ENCODE measurements around the gene PLA2G2D. TPM values are rescaled to one million over a fixed set of nuclear protein-coding genes. Genes with fewer than 3 reads are reported as not detected.

The PLA2G2D gene
- total and polyA plus RNA-seq, 2 donors (not counting 1 experiment from before 2014, with no cell fraction given) = not detected

DNA sequence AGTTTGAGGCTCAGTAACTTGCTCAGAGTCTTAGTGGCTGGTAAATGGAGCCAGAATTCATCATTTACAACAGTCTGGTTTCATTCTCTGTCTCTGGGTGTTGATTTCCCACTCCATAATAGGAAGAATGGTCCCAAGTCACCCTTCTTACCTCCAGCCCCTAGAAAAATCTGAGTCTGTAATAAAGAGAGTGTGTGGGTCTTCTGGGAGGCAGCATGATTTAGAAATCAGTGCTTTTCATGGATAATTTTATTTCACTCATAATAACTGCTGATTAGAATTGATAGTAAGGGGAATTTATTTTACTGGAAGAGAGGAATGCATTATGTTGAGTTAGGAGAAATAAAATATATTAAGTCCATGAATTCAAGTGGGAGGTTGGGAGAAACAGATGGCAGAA lies 2.1 kb downstream of the PLA2G2D start:
- no peak for DNase-seq (ENCODE audit: low read depth in 2 of 2)
- no peak overlapping the region for H3K4me3 ChIP-seq (replicated peaks in 1 of 4; ENCODE audit: control extremely low read depth in 1 of 4, insufficient read depth in 1 of 4, low read depth in 3 of 4, low read length in 4 of 4)
- peaks cover 20% of the 10 kb centered on the region for H3K27me3 ChIP-seq (ENCODE audit: control insufficient read depth, insufficient read depth, low read length)
- H3K4me1 ChIP-seq (ENCODE audit: control insufficient read depth, extremely low read depth, insufficient read depth, low read length) = no peaks in the 10 kb centered on the region
- H3K27ac ChIP-seq (ENCODE audit: insufficient read depth, low read length) = no peak overlapping the region
- no peaks in the 10 kb centered on the region for H3K79me2 ChIP-seq (ENCODE audit: control insufficient read depth, insufficient read depth, low read length)
- H3K36me3 ChIP-seq (ENCODE audit: control insufficient read depth, insufficient read depth, low read length) = no peaks in the 10 kb centered on the region
- no peaks in the 10 kb centered on the region for H4K20me1 ChIP-seq (ENCODE audit: control insufficient read depth, extremely low read depth, insufficient read depth, low read length)
- no peak overlapping the region for H3K4me2 ChIP-seq (ENCODE audit: extremely low read depth, insufficient read depth, low read length)
- H3K9me3 ChIP-seq (ENCODE audit: control insufficient read depth, insufficient read depth, low read depth, low read length) = no peaks in the 10 kb centered on the region
- H2AFZ ChIP-seq (ENCODE audit: low read length) = no peak overlapping the region
- TF ChIP-seq, protein P1, sequence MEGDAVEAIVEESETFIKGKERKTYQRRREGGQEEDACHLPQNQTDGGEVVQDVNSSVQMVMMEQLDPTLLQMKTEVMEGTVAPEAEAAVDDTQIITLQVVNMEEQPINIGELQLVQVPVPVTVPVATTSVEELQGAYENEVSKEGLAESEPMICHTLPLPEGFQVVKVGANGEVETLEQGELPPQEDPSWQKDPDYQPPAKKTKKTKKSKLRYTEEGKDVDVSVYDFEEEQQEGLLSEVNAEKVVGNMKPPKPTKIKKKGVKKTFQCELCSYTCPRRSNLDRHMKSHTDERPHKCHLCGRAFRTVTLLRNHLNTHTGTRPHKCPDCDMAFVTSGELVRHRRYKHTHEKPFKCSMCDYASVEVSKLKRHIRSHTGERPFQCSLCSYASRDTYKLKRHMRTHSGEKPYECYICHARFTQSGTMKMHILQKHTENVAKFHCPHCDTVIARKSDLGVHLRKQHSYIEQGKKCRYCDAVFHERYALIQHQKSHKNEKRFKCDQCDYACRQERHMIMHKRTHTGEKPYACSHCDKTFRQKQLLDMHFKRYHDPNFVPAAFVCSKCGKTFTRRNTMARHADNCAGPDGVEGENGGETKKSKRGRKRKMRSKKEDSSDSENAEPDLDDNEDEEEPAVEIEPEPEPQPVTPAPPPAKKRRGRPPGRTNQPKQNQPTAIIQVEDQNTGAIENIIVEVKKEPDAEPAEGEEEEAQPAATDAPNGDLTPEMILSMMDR (conservative IDR thresholded peaks at IDR 0.05 in 1 of 2, IDR thresholded peaks at IDR 0.05 in 1 of 2; ENCODE audit: low read depth in 1 of 2, low read length in 2 of 2) = no peak
- TF ChIP-seq EZH2 (IDR thresholded peaks at IDR 0.05; ENCODE audit: low read length, missing control alignments) = no peak
- no peak overlapping the region for H3K9ac ChIP-seq (ENCODE audit: insufficient read depth, low read length)

DNA sequence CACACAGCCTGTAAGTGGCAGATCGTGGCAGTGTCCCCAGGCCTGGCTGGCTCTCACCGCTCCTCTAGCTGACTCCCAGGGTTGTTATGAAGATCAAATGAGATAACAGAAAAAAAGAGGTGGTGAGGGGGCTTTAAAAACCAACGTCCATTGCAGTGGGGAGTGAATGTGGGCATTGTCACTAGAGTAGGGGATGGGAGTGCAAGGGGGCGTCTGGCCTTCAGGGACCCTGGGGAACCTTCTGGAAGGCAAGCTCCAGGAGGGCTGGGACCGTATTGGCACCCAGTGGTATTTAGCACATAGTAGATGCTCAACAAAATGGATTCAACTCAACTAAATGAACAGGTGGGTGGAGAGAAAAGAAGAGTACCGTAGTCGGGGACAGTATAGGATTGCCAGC lies 3.4 kb downstream of the PLA2G2D start:
- Histone ChIP-seq H3K4me3 (replicated peaks in 1 of 4; ENCODE audit: control extremely low read depth in 1 of 4, insufficient read depth in 1 of 4, low read depth in 3 of 4, low read length in 4 of 4) (no peak overlapping the region), H3K9ac (ENCODE audit: insufficient read depth, low read length) (no peak overlapping the region), H3K4me1 (ENCODE audit: control insufficient read depth, extremely low read depth, insufficient read depth, low read length) (no peaks in the 10 kb centered on the region), H3K4me2 (ENCODE audit: extremely low read depth, insufficient read depth, low read length) (no peak overlapping the region), H2AFZ (ENCODE audit: low read length) (no peak overlapping the region), H3K27ac (ENCODE audit: insufficient read depth, low read length) (no peak overlapping the region), H3K9me3 (ENCODE audit: control insufficient read depth, insufficient read depth, low read depth, low read length) (no peaks in the 10 kb centered on the region), H3K27me3 (ENCODE audit: control insufficient read depth, insufficient read depth, low read length) (peaks cover 11% of the 10 kb centered on the region), H4K20me1 (ENCODE audit: control insufficient read depth, extremely low read depth, insufficient read depth, low read length) (no peaks in the 10 kb centered on the region), H3K36me3 (ENCODE audit: control insufficient read depth, insufficient read depth, low read length) (no peaks in the 10 kb centered on the region), H3K79me2 (ENCODE audit: control insufficient read depth, insufficient read depth, low read length) (no peaks in the 10 kb centered on the region)
- TF ChIP-seq, protein P1 (conservative IDR thresholded peaks at IDR 0.05 in 1 of 2, IDR thresholded peaks at IDR 0.05 in 1 of 2; ENCODE audit: low read depth in 1 of 2, low read length in 2 of 2) = no peak
- TF ChIP-seq EZH2 (IDR thresholded peaks at IDR 0.05; ENCODE audit: low read length, missing control alignments) = no peak
- DNase-seq (ENCODE audit: low read depth in 2 of 2) = no peak

DNA sequence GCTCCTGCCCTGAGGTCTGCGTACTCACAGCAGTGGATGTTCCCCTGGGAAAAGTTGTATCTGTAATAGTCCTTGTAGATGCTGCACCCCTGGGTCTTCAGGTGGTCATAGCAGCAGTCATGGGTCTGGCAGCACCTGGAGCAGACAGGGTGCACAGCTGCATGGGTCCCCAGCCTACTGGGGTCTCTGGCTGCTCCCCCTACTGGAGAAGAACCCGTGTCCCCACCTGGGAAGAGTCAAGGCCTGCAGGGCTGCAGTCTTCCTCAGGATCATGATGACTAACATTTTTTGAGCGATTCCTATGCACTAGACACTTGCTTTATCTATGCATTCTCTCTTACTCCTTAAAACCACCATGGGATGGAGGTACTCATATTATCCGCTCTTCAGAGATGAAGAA lies 3.9 kb downstream of the PLA2G2D start:
- no peak overlapping the region for H3K4me3 ChIP-seq (replicated peaks in 1 of 4; ENCODE audit: control extremely low read depth in 1 of 4, insufficient read depth in 1 of 4, low read depth in 3 of 4, low read length in 4 of 4)
- no peak overlapping the region for H2AFZ ChIP-seq (ENCODE audit: low read length)
- DNase-seq (ENCODE audit: low read depth in 2 of 2) = no peak
- no peaks in the 10 kb centered on the region for H3K36me3 ChIP-seq (ENCODE audit: control insufficient read depth, insufficient read depth, low read length)
- no peaks in the 10 kb centered on the region for H3K9me3 ChIP-seq (ENCODE audit: control insufficient read depth, insufficient read depth, low read depth, low read length)
- TF ChIP-seq, protein P1 (conservative IDR thresholded peaks at IDR 0.05 in 1 of 2, IDR thresholded peaks at IDR 0.05 in 1 of 2; ENCODE audit: low read depth in 1 of 2, low read length in 2 of 2) = no peak
- no peak for TF ChIP-seq EZH2 (IDR thresholded peaks at IDR 0.05; ENCODE audit: low read length, missing control alignments)
- no peaks in the 10 kb centered on the region for H4K20me1 ChIP-seq (ENCODE audit: control insufficient read depth, extremely low read depth, insufficient read depth, low read length)
- H3K4me2 ChIP-seq (ENCODE audit: extremely low read depth, insufficient read depth, low read length) = no peak overlapping the region
- no peaks in the 10 kb centered on the region for H3K4me1 ChIP-seq (ENCODE audit: control insufficient read depth, extremely low read depth, insufficient read depth, low read length)
- H3K9ac ChIP-seq (ENCODE audit: insufficient read depth, low read length) = no peak overlapping the region
- peaks cover 11% of the 10 kb centered on the region for H3K27me3 ChIP-seq (ENCODE audit: control insufficient read depth, insufficient read depth, low read length)
- no peaks in the 10 kb centered on the region for H3K79me2 ChIP-seq (ENCODE audit: control insufficient read depth, insufficient read depth, low read length)
- no peak overlapping the region for H3K27ac ChIP-seq (ENCODE audit: insufficient read depth, low read length)
